HEK293T (cell line): Measurements from ENCODE around the gene MBOAT1.

Experiments used
- ARNT ChIP-seq: fragments of 450-650 bp; IDR thresholded peaks from 2 replicates; pipeline ENCODE4 v1.6.1; 2017; ENCODE audit warnings: mild to moderate bottlenecking
- BHLHE40 ChIP-seq: fragments of 450-650 bp; IDR thresholded peaks from 2 replicates; pipeline ENCODE4 v1.6.1; 2016; ENCODE audit warnings: mild to moderate bottlenecking, moderate library complexity, borderline replicate concordance
- CTBP1 ChIP-seq: fragments of 450-650 bp; IDR thresholded peaks from 2 replicates; pipeline ENCODE4 v1.6.1; 2016; ENCODE audit warnings: borderline replicate concordance
- FOXK2 ChIP-seq: fragments of 450-650 bp; IDR thresholded peaks from 2 replicates; pipeline ENCODE4 v1.6.1; 2016; ENCODE audit warnings: mild to moderate bottlenecking
- PKNOX1 ChIP-seq: fragments of 450-650 bp; IDR thresholded peaks from 2 replicates; pipeline ENCODE4 v1.6.1; 2016
- SP1 ChIP-seq: fragments of 450-650 bp; IDR thresholded peaks from 2 replicates; pipeline ENCODE4 v1.6.1; 2017
- SUZ12 ChIP-seq: fragments of 450-650 bp; IDR thresholded peaks from 2 replicates; pipeline ENCODE4 v1.6.1; 2016; ENCODE audit warnings: mild to moderate bottlenecking
- TARDBP ChIP-seq: fragments of 450-650 bp; IDR thresholded peaks from 2 replicates; pipeline ENCODE4 v1.6.1; 2016

- TF ChIP-seq BHLHE40: no peak
- no peak for TF ChIP-seq CTBP1
- TF ChIP-seq PKNOX1: no peak
- no peak for TF ChIP-seq SP1
- TF ChIP-seq SUZ12: no peak
- no peak for TF ChIP-seq ARNT
- no peak for TF ChIP-seq FOXK2
- no peak for TF ChIP-seq TARDBP
These were observed 8.1 kb upstream of the MBOAT1 start for GRCh38 chr6:20220359-20220758.
